ENCODE measurements around the gene FYB1.

FYB1 gene

GRCh38 chr5:39076757-39077728, 142.3 kb downstream of the FYB1 start:
- DNase-seq: peak; percentile 44

- no peak for DNase-seq
These were observed 143.1 kb downstream of the FYB1 start for GRCh38 chr5:39076101-39076756.

- peak; percentile 89 for DNase-seq
These were observed 145.1 kb downstream of the FYB1 start, which contains the start of gene RICTOR for GRCh38 chr5:39074017-39074814. Gene RICTOR (minus strand): TSS chr5:39074399. CDS start chr5:39074377, 22 bp downstream.

GRCh38 chr5:39073767-39074016, 145.7 kb downstream of the FYB1 start:
- DNase-seq: peak; percentile 13

DNA sequence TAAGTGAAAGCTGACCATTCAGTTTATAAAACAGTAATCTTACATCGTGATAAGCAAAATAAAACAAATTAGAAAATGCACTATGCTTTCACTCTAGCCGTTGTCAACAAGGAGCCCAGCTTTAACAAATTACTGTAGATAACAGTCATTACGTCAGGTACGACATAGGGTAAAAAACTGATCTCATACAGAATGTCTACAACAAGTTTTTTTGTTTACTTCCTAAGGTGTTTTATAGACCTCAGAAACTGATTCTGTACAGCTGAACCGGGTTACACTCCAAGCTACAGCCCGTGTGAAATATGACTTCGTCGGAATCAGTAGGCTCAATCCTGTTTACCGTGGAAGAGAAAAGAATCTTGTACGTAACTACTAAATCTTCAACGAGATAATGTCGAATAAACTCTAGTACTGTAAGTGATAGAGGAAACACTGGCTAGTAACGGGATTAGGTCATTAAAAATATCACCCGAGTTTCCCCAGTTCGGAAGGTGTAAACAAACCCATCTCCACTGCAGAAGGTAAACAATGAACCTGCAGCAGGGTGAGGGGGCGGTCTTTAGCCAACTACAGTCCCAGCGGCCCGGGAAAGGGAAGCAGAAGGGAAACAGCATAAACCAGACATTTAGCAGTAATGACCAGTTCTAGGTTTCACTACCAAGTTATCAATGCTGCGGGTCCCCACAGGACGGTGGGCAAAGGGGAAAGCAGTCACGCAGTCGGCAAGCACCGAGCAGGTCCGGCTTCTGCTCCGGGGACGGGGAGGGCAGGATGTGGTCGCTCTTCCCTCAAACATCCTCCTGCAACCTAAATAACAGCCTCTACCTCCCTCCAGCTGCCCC, 146.2 kb downstream of the FYB1 start:
- peak; percentile 32 for DNase-seq

DNA sequence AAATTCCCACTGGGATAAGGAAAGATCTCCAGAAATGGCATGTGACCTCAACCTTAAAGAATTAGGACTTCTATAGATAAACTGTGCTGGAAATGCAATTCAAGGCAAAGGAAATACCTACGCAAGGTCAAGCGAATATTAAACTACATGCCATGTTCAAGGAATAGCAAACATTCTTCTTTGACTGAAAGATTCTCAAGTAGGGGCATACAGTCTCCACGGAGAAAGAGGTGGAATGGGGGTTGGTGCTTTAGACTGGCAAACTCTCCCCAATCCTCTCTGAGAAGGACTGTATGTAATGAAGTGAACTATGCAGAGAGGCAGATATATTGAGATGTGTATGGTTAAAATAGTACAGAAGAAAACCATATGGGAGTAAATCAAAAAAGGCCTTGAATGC, 151.3 kb downstream of the FYB1 start:
- no peak for DNase-seq

GRCh38 chr5:39064450-39064849, 154.9 kb downstream of the FYB1 start:
- no peak for DNase-seq

DNA sequence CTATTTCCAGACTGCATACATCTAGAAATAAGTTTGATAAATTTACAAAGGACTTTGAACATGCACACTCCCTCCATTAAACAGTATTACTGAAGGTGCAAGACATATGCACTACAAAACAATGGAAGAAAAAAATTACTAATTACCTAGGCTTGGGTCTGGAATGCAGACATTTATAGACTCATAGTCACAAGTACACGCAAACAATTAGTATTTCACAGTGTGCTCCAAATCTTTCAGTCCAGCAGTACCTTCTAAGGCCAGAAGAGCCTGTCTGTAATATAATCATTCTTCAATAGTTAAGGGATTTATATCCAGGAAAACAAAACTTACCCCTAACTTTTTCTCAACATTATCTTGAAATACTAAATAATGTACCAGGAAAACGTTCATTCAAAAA, 156.3 kb downstream of the FYB1 start:
- no peak for DNase-seq

- DNase-seq: no peak
These were observed 156.8 kb downstream of the FYB1 start for GRCh38 chr5:39062530-39062929.

GRCh38 chr5:39062104-39062503, 157.3 kb downstream of the FYB1 start:
- DNase-seq: no peak

- no peak for DNase-seq
These were observed 160.3 kb downstream of the FYB1 start for GRCh38 chr5:39059064-39059463.

- DNase-seq: no peak
These were observed 161.0 kb downstream of the FYB1 start for GRCh38 chr5:39058178-39058921.

GRCh38 chr5:39057734-39058133, 161.6 kb downstream of the FYB1 start:
- DNase-seq: no peak

GRCh38 chr5:39055768-39056398, 163.5 kb downstream of the FYB1 start:
- peak; percentile 11 for DNase-seq
